ENCODE data around the gene KCNK6.
A peak's percentile ranks its signal among the peaks of the same experiment; 100 is the strongest.

KCNK6 gene

GRCh38 chr19:38290631-38291147, 29.0 kb upstream of the KCNK6 start:
- Histone ChIP-seq H3K4ac (ENCODE audit: low read depth in 1 of 2, low read length in 2 of 2) (peak overlapping the region; percentile 49 to 52), H3K4me3 (ENCODE audit: insufficient read depth in 1 of 2, low read depth in 1 of 2, low read length in 2 of 2) (no peak overlapping the region), H3K18ac (ENCODE audit: low read depth in 1 of 2, low read length in 2 of 2) (peak overlapping the region; percentile 71 to 82), H2BK15ac (ENCODE audit: low read depth, poor library complexity, severe bottlenecking) (peak overlapping the region; percentile 66), H3K23ac (ENCODE audit: low read length in 2 of 2) (no peak overlapping the region), H2AK5ac (ENCODE audit: low read length, severe bottlenecking) (no peak overlapping the region), H3K36me3 (ENCODE audit: control insufficient read depth in 1 of 2, insufficient read depth in 2 of 2, low read depth in 1 of 2, low read length in 2 of 2) (peaks cover 0 to 62% of the 10 kb centered on the region in 2 experiments), H3K14ac (ENCODE audit: low read length in 2 of 2) (peak overlapping the region in 1 of 2 experiments; percentile 46), H3K79me1 (replicated peaks; ENCODE audit: low read length, poor library complexity, severe bottlenecking) (peaks cover 5% of the 10 kb centered on the region), H2BK5ac (ENCODE audit: low read depth, low read length, poor library complexity, severe bottlenecking) (no peak overlapping the region), H3K27me3 (ENCODE audit: control insufficient read depth in 1 of 2, insufficient read depth in 1 of 2, low read length in 2 of 2) (no peaks in the 10 kb centered on the region), H4K91ac (ENCODE audit: low read length) (peak overlapping the region; percentile 76), H4K8ac (ENCODE audit: low read length) (peak overlapping the region; percentile 67), H3K4me1 (ENCODE audit: control insufficient read depth, insufficient read depth, low read depth, low read length) (peaks cover 25% of the 10 kb centered on the region), H3K27ac (ENCODE audit: low read length, poor library complexity, severe bottlenecking) (peak overlapping the region; percentile 38), H2BK120ac (ENCODE audit: low read depth, low read length) (peak overlapping the region; percentile 75), H3K4me2 (ENCODE audit: low read length, poor library complexity, severe bottlenecking) (no peak overlapping the region), H2AFZ (ENCODE audit: low read depth, low read length) (no peak overlapping the region), H2BK12ac (ENCODE audit: low read length in 2 of 2) (peak overlapping the region; percentile 38 to 77), H3K9ac (ENCODE audit: low read length) (no peak overlapping the region), H3K9me3 (ENCODE audit: control insufficient read depth, low read length) (no peaks in the 10 kb centered on the region)
- WGBS = 52% methylated on average over 13 of the region's 13 CpGs
- DNase-seq = peak; percentile 95

DNA sequence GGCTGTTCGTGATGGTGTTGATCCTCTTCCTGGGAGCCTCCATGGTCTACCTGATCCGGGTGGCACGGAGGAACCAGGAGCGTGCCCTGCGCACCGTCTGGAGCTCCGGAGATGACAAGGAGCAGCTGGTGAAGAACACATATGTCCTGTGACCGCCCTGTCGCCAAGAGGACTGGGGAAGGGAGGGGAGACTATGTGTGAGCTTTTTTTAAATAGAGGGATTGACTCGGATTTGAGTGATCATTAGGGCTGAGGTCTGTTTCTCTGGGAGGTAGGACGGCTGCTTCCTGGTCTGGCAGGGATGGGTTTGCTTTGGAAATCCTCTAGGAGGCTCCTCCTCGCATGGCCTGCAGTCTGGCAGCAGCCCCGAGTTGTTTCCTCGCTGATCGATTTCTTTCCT, 27.8 kb upstream of the KCNK6 start:
- H3K27ac ChIP-seq (ENCODE audit: low read length, poor library complexity, severe bottlenecking) = no peak overlapping the region
- H3K9ac ChIP-seq (ENCODE audit: low read length) = peak overlapping the region; percentile 48
- no peak overlapping the region for H3K4me3 ChIP-seq (ENCODE audit: insufficient read depth in 1 of 2, low read depth in 1 of 2, low read length in 2 of 2)

GRCh38 chr19:38293281-38293680, 26.4 kb upstream of the KCNK6 start:
- Histone ChIP-seq H3K36me3 (ENCODE audit: control insufficient read depth in 1 of 2, insufficient read depth in 2 of 2, low read depth in 1 of 2, low read length in 2 of 2) (peaks cover 0 to 48% of the 10 kb centered on the region in 2 experiments), H3K79me1 (replicated peaks; ENCODE audit: low read length, poor library complexity, severe bottlenecking) (peaks cover 5% of the 10 kb centered on the region), H3K4me3 (ENCODE audit: insufficient read depth in 1 of 2, low read depth in 1 of 2, low read length in 2 of 2) (no peak overlapping the region), H3K27ac (ENCODE audit: low read length, poor library complexity, severe bottlenecking) (no peak overlapping the region), H3K27me3 (ENCODE audit: control insufficient read depth in 1 of 2, insufficient read depth in 1 of 2, low read length in 2 of 2) (no peaks in the 10 kb centered on the region), H2BK12ac (ENCODE audit: low read length in 2 of 2) (peak overlapping the region in 1 of 2 experiments; percentile 31), H2BK15ac (ENCODE audit: low read depth, poor library complexity, severe bottlenecking) (peak overlapping the region; percentile 34), H3K14ac (ENCODE audit: low read length in 2 of 2) (no peak overlapping the region), H4K91ac (ENCODE audit: low read length) (peak overlapping the region; percentile 47), H4K8ac (ENCODE audit: low read length) (peak overlapping the region; percentile 55), H2AK5ac (ENCODE audit: low read length, severe bottlenecking) (no peak overlapping the region), H3K18ac (ENCODE audit: low read depth in 1 of 2, low read length in 2 of 2) (no peak overlapping the region), H3K9ac (ENCODE audit: low read length) (no peak overlapping the region), H2BK5ac (ENCODE audit: low read depth, low read length, poor library complexity, severe bottlenecking) (no peak overlapping the region), H3K4me2 (ENCODE audit: low read length, poor library complexity, severe bottlenecking) (no peak overlapping the region), H2AFZ (ENCODE audit: low read depth, low read length) (no peak overlapping the region), H3K9me3 (ENCODE audit: control insufficient read depth, low read length) (no peaks in the 10 kb centered on the region), H3K4me1 (ENCODE audit: control insufficient read depth, insufficient read depth, low read depth, low read length) (peaks cover 21% of the 10 kb centered on the region), H2BK120ac (ENCODE audit: low read depth, low read length) (no peak overlapping the region), H3K23ac (ENCODE audit: low read length in 2 of 2) (no peak overlapping the region), H3K4ac (ENCODE audit: low read depth in 1 of 2, low read length in 2 of 2) (no peak overlapping the region)
- WGBS = 94% methylated on average over 6 of the region's 9 CpGs
- no peak for DNase-seq

More for the DNA sequence above, 27.8 kb upstream of the KCNK6 start:
- Histone ChIP-seq H4K8ac (ENCODE audit: low read length) (no peak overlapping the region), H3K18ac (ENCODE audit: low read depth in 1 of 2, low read length in 2 of 2) (peak overlapping the region; percentile 61 to 71), H3K79me1 (replicated peaks; ENCODE audit: low read length, poor library complexity, severe bottlenecking) (peaks cover 5% of the 10 kb centered on the region), H3K23ac (ENCODE audit: low read length in 2 of 2) (no peak overlapping the region), H2AFZ (ENCODE audit: low read depth, low read length) (no peak overlapping the region), H2AK5ac (ENCODE audit: low read length, severe bottlenecking) (no peak overlapping the region), H3K9me3 (ENCODE audit: control insufficient read depth, low read length) (no peaks in the 10 kb centered on the region), H3K36me3 (ENCODE audit: control insufficient read depth in 1 of 2, insufficient read depth in 2 of 2, low read depth in 1 of 2, low read length in 2 of 2) (peaks cover 0 to 57% of the 10 kb centered on the region in 2 experiments), H2BK15ac (ENCODE audit: low read depth, poor library complexity, severe bottlenecking) (peak overlapping the region; percentile 55), H3K14ac (ENCODE audit: low read length in 2 of 2) (peak overlapping the region in 1 of 2 experiments; percentile 19), H3K4me2 (ENCODE audit: low read length, poor library complexity, severe bottlenecking) (no peak overlapping the region), H3K4ac (ENCODE audit: low read depth in 1 of 2, low read length in 2 of 2) (peak overlapping the region; percentile 26 to 71), H3K27me3 (ENCODE audit: control insufficient read depth in 1 of 2, insufficient read depth in 1 of 2, low read length in 2 of 2) (no peaks in the 10 kb centered on the region), H2BK120ac (ENCODE audit: low read depth, low read length) (no peak overlapping the region), H2BK5ac (ENCODE audit: low read depth, low read length, poor library complexity, severe bottlenecking) (no peak overlapping the region), H4K91ac (ENCODE audit: low read length) (peak overlapping the region; percentile 80), H3K4me1 (ENCODE audit: control insufficient read depth, insufficient read depth, low read depth, low read length) (peaks cover 21% of the 10 kb centered on the region), H2BK12ac (ENCODE audit: low read length in 2 of 2) (peak overlapping the region in 1 of 2 experiments; percentile 77)
- no peak for DNase-seq
- WGBS = 86% methylated on average over 15 of the region's 15 CpGs

GRCh38 chr19:38294090-38294489, 25.6 kb upstream of the KCNK6 start:
- Histone ChIP-seq H3K9me3 (ENCODE audit: control insufficient read depth, low read length) (no peaks in the 10 kb centered on the region), H4K8ac (ENCODE audit: low read length) (no peak overlapping the region), H3K23ac (ENCODE audit: low read length in 2 of 2) (no peak overlapping the region), H3K14ac (ENCODE audit: low read length in 2 of 2) (no peak overlapping the region), H2BK12ac (ENCODE audit: low read length in 2 of 2) (no peak overlapping the region), H3K4me3 (ENCODE audit: insufficient read depth in 1 of 2, low read depth in 1 of 2, low read length in 2 of 2) (no peak overlapping the region), H3K9ac (ENCODE audit: low read length) (no peak overlapping the region), H3K36me3 (ENCODE audit: control insufficient read depth in 1 of 2, insufficient read depth in 2 of 2, low read depth in 1 of 2, low read length in 2 of 2) (peaks cover 0 to 40% of the 10 kb centered on the region in 2 experiments), H2AFZ (ENCODE audit: low read depth, low read length) (no peak overlapping the region), H2AK5ac (ENCODE audit: low read length, severe bottlenecking) (no peak overlapping the region), H2BK120ac (ENCODE audit: low read depth, low read length) (no peak overlapping the region), H3K4me2 (ENCODE audit: low read length, poor library complexity, severe bottlenecking) (no peak overlapping the region), H3K4ac (ENCODE audit: low read depth in 1 of 2, low read length in 2 of 2) (no peak overlapping the region), H3K27ac (ENCODE audit: low read length, poor library complexity, severe bottlenecking) (no peak overlapping the region), H3K79me1 (replicated peaks; ENCODE audit: low read length, poor library complexity, severe bottlenecking) (peaks cover 5% of the 10 kb centered on the region), H3K27me3 (ENCODE audit: control insufficient read depth in 1 of 2, insufficient read depth in 1 of 2, low read length in 2 of 2) (no peaks in the 10 kb centered on the region), H2BK15ac (ENCODE audit: low read depth, poor library complexity, severe bottlenecking) (no peak overlapping the region), H2BK5ac (ENCODE audit: low read depth, low read length, poor library complexity, severe bottlenecking) (no peak overlapping the region), H4K91ac (ENCODE audit: low read length) (no peak overlapping the region), H3K4me1 (ENCODE audit: control insufficient read depth, insufficient read depth, low read depth, low read length) (peaks cover 28% of the 10 kb centered on the region), H3K18ac (ENCODE audit: low read depth in 1 of 2, low read length in 2 of 2) (no peak overlapping the region)
- DNase-seq = no peak
- 87% methylated on average over 8 of the region's 8 CpGs for WGBS

Measured in mesenchymal stem cell (in vitro differentiated cells and primary cell).